Retinal pigment epithelial cell (primary cell): ENCODE data around the gene MYO7B.

Experiments
- DNase-seq: peaks from one replicate; pipeline ENCODE4 v3.0.0-alpha.2; 2010; ENCODE audit warnings: low read depth
- H3K4me3 ChIP-seq: 2 replicates; pipeline ENCODE4 v1.5.1; 2011; ENCODE audit warnings: mild to moderate bottlenecking, low read length, control low read depth, moderate library complexity
- TF ChIP-seq, protein P1 (sequence below): conservative IDR thresholded peaks from 2 replicates; pipeline ENCODE4 v1.5.1; 2011; ENCODE audit warnings: low read depth, low read length, control low read depth, inconsistent platforms

Gene MYO7B

DNA sequence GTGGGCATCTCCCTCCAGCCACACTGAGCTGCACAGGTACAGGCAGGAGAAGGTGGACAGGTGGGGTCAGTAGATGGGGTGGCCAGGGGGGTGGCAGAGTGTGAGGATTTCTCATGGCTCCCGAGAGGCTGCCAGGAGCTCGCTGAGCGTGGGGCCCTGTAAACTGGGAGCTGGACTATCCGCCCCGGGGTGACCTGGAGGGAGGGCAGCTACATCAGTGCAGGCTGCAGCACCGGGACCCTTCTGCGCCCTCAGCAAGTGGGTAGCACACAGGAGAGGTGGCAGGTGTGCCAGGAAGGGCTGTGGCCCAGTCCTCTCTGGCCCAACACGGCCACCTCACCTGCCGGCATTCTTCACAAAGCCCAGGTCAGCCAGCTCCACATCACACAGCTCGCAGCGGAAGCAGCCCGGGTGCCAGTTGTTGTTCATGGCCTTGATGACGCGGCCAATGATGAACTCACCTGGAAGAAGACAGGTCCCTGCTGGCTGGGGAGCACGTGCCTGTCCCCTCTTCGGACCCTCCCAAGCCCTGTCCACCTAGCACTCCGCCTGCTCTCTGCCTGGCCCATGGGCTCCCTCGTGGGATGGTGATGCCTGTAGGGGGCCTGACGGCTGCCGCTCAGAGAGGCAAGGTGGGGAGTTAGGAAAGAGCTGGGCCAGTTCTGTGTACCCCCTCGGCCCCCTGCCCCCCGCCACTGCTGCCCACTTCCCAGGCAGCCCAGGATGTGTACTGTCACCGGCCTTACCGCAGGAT, 118.8 kb downstream of the MYO7B start:
- DNase-seq = no peak
- H3K4me3 ChIP-seq = no peak overlapping the region
- TF ChIP-seq, protein P1, sequence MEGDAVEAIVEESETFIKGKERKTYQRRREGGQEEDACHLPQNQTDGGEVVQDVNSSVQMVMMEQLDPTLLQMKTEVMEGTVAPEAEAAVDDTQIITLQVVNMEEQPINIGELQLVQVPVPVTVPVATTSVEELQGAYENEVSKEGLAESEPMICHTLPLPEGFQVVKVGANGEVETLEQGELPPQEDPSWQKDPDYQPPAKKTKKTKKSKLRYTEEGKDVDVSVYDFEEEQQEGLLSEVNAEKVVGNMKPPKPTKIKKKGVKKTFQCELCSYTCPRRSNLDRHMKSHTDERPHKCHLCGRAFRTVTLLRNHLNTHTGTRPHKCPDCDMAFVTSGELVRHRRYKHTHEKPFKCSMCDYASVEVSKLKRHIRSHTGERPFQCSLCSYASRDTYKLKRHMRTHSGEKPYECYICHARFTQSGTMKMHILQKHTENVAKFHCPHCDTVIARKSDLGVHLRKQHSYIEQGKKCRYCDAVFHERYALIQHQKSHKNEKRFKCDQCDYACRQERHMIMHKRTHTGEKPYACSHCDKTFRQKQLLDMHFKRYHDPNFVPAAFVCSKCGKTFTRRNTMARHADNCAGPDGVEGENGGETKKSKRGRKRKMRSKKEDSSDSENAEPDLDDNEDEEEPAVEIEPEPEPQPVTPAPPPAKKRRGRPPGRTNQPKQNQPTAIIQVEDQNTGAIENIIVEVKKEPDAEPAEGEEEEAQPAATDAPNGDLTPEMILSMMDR = no peak

- DNase-seq = no peak
- no peak overlapping the region for H3K4me3 ChIP-seq
- TF ChIP-seq, protein P1 = no peak
Observed at GRCh38 chr2:127654838-127655175, 119.3 kb downstream of the MYO7B start.

DNA sequence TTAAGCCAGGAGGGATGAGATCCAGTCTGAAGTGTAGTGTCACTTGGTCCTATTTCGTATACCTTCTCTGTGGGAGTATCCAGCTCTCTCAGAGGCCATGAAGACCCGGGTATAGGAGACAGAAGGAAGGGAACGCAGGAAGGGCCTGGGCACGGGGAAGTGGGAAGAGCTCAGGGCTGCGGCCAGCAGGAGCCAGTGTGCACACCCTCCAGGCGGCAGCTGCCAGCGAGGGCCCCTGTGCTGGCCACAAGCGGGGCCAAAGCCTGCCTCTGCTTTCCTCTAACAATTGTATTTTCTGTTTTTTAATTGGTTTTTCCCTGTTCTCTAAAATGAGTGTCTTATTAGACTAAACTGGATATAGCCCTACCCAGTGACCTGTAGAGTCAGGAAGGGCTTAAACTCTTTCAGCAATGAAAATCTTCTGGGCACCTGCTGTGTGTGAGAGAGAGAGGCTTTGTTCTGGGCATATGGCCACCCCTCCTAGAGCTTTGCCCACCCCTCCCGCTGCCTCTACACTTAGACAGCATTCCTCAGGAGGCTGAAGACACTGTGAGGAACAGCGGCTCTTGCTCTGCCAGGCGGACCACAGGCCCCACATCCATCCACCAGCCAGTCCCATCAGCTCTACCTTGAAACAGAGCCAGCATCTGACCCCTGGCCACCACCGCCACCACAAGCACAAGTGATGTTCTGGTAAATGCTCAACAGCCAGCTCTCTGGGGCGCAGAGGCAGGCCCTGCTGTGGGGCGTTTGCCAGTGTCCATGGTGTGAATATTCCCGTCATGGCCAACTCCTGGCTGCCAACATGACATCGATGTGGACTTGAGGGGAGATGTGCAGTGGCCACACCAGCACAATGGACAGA, 120.0 kb downstream of the MYO7B start:
- DNase-seq = no peak
- no peak overlapping the region for H3K4me3 ChIP-seq
- TF ChIP-seq, protein P1 = no peak

DNA sequence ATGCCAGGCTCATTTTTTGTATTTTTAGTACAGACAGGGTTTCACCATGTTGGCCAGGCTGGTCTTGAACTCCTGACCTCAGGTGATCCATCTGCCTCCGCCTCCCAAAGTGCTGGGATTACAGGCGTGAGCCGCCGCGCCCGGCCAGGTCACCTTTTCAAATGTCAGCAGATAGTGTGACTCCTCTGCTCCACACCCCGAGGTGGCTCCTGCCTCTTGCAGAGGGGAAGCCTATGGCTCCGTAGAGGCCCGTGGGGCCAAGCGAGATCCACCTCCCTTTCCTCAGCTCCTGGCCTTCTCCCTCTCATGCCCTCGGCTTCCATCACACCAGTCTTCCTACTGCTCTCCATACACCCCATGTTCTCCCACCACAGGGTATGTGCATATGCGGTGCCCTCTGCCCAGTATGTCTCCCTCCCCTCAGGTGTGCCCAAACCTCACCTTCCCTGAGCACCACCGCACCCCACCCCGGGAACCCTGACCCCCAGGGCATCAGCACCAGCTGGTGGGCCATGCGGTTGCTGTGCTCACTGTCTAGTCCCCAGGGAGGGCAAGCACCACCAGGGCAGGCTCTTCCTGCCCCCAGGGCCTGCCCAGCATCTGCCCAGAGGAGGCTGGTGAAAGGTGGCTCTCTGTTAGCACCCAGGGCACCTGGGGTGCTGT, 121.2 kb downstream of the MYO7B start:
- H3K4me3 ChIP-seq = no peak overlapping the region
- DNase-seq = no peak
- TF ChIP-seq, protein P1 = no peak

DNA sequence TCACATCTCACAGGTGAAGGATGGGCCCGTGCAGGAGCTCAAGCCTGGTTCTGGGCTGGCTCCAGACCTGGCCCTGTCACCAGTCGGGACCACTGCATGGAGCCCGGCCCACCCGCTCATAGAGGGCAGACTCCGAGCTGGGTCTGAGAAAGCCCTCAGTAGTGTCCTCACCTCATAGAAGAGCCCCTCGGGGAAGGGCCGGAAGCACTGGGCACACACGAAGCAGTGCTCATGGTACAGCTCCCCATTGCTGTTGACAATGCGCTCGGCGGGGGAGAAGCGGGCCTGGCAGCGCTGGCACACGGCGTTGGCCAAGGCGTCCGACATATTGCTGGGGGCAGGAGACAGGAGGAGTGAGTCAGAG, 121.7 kb downstream of the MYO7B start:
- no peak for DNase-seq
- H3K4me3 ChIP-seq = no peak overlapping the region
- TF ChIP-seq, protein P1 = no peak

DNA sequence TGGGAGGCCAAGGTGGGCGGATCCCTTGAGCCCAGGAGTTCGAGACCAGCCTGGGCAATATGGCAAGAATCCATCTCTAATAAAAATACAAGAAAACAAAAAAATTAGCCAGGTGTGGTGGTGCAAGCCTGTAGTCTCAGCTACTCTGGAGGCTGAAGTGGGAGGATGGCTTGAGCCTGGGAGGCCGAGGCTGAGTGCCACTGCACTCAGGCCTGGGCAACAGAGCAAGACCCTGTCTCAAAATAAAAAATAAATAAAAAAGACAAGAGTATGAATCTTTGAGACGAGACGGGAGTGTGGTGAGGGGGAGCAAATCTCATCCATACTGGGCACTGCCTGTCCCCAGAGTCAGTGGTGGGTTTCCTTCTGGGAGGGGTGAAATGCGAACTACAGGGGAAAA, 122.7 kb downstream of the MYO7B start:
- TF ChIP-seq, protein P1 = no peak
- no peak for DNase-seq
- no peak overlapping the region for H3K4me3 ChIP-seq
